GM23248 (cell line): ENCODE results near the gene TGIF1. TPM values are rescaled to one million over a fixed set of nuclear protein-coding genes. Genes with fewer than 3 reads are reported as not detected.
A peak's percentile ranks its signal among the peaks of the same experiment; 100 is the strongest.

Experiments
- DNase-seq: peaks from one replicate; pipeline ENCODE4 v3.0.0-alpha.2; 2015
- H2AFZ ChIP-seq: fragments of 200-600 bp; sonication (generic); 2 replicates; pipeline ENCODE4 v1.6.1; 2016; ENCODE audit warnings: antibody characterized with exemption
- H3F3A ChIP-seq: fragments of 200-600 bp; sonication (generic); 2 replicates; pipeline ENCODE4 v1.6.1; 2016; ENCODE audit warnings: mild to moderate bottlenecking, antibody characterized with exemption, mixed run types; ENCODE audit not compliant: insufficient read depth
- H3K27ac ChIP-seq: fragments of 200-600 bp; sonication (generic); 2 replicates; pipeline ENCODE4 v1.5.1; 2016; ENCODE audit warnings: mild to moderate bottlenecking
- H3K27me3 ChIP-seq: fragments of 200-600 bp; sonication (generic); replicated peaks from 2 replicates; pipeline ENCODE4 v1.6.1; 2016; ENCODE audit warnings: mild to moderate bottlenecking; ENCODE audit not compliant: insufficient read depth
- H3K36me3 ChIP-seq: fragments of 200-600 bp; sonication (generic); 2 replicates; pipeline ENCODE4 v1.6.1; 2016; ENCODE audit warnings: low read depth, mild to moderate bottlenecking
- H3K4me1 ChIP-seq: fragments of 200-600 bp; sonication (generic); 2 replicates; pipeline ENCODE4 v1.6.1; 2016; ENCODE audit warnings: mild to moderate bottlenecking; ENCODE audit not compliant: insufficient read depth
- H3K4me2 ChIP-seq: fragments of 200-600 bp; sonication (generic); one replicate; pipeline ENCODE4 v1.6.1; 2016; ENCODE audit warnings: mild to moderate bottlenecking; ENCODE audit not compliant: unreplicated experiment
- H3K4me3 ChIP-seq: fragments of 200-600 bp; sonication (generic); 2 replicates; pipeline ENCODE4 v1.5.1; 2016; ENCODE audit warnings: mild to moderate bottlenecking
- H3K79me2 ChIP-seq: fragments of 200-600 bp; sonication (generic); 2 replicates; pipeline ENCODE4 v1.6.1; 2016; ENCODE audit warnings: mild to moderate bottlenecking; ENCODE audit not compliant: insufficient read depth
- H3K9ac ChIP-seq: fragments of 200-600 bp; sonication (generic); 2 replicates; pipeline ENCODE4 v1.6.1; 2016; ENCODE audit warnings: mild to moderate bottlenecking
- H3K9me2 ChIP-seq: fragments of 200-600 bp; sonication (generic); 2 replicates; pipeline ENCODE4 v1.6.1; 2016; ENCODE audit warnings: mixed run types, mild to moderate bottlenecking, moderate library complexity; ENCODE audit not compliant: insufficient read depth
- H3K9me3 ChIP-seq: fragments of 200-600 bp; sonication (generic); one replicate; pipeline ENCODE4 v1.6.1; 2017; ENCODE audit warnings: low read depth
- H4K20me1 ChIP-seq: fragments of 200-600 bp; sonication (generic); 2 replicates; pipeline ENCODE4 v1.6.0; 2016; ENCODE audit not compliant: insufficient read depth
- EZH2 ChIP-seq: fragments of 200-600 bp; sonication (generic); IDR thresholded peaks from 2 replicates; pipeline ENCODE4 v1.6.1; 2018; ENCODE audit warnings: antibody characterized with exemption, mild to moderate bottlenecking; ENCODE audit not compliant: insufficient read depth, poor library complexity, severe bottlenecking
- EZH2phosphoT487 ChIP-seq: fragments of 200-600 bp; sonication (generic); IDR thresholded peaks from 2 replicates; pipeline ENCODE4 v1.6.1; 2018; ENCODE audit warnings: antibody characterized with exemption, moderate library complexity, mild to moderate bottlenecking, low read depth; ENCODE audit not compliant: insufficient read depth
- WGBS, 2 experiments: methylation state at CpG; one replicate each; pipeline ENCODE4 v1.1.6; 2015 to 2017; ENCODE audit warnings: low lambda C conversion rate in 2 of 2, low coverage in 1 of 2; ENCODE audit errors: missing lambda C conversion rate in 2 of 2; 5-methylcytosine and 5-hydroxymethylcytosine counted together
- in situ Hi-C: fragments of 300-500 bp; cut with MboI; formaldehyde crosslinking; loops from 2 replicates; pipeline ENCODE4 v1.15.0; 2020
- polyA plus RNA-seq: library from polyadenylated mRNA; unstranded; fragments of >200 nt; fragmentation: Nextera tagmentation; extraction: Ambion mirVana; gene quantifications from 2 replicates; pipeline ENCODE4 v1.2.1, GENCODE V29; 2016
- total RNA-seq: library from RNA; depleted of rRNA; stranded (reverse); fragments of >200 nt; shearing (Covaris generic); gene quantifications from 2 replicates; pipeline ENCODE4 v1.2.3, GENCODE V29; 2014

TGIF1 gene
- total and polyA plus RNA-seq, 2 experiments from 2014 or later: 88.0 to 122 TPM

DNA sequence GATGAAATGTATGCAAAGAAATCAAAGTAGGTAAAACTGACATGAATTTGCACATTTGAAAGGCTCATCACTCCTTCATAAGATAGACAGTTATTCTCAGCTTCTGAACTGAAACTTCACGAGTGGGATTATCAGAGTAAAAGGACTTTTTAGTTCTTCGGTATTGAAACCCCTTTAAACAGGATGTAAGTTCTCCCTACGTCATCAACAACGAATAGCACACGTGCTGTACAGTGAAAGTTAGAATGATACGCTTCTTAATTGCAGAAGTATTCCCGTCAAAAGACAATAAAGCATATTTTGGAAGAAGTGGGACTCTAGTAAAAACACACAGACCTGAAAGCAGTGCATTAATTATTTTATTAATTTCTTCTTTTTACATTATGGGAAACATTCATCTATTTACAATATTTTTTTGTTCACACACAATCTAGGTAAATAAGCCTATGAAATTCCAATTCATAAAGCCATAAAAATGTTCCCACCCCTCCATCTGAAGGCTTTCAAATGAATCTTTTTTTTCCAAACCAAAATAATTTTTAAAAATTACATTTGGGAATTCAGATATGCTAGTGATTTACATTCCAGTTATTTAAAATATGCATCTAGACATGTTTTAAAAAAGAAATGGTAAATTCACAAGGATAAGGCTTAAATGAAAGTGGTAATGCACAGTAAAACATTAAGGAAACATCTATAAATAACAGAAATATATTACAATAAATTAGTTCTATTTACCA, 45.9 kb downstream of the TGIF1 start:
- Histone ChIP-seq H3K4me2 (no peak overlapping the region), H3K9ac (no peak overlapping the region), H3K27me3 (no peaks in the 10 kb centered on the region), H3K4me3 (no peak overlapping the region), H2AFZ (no peak overlapping the region), H3K27ac (no peak overlapping the region), H3K36me3 (no peaks in the 10 kb centered on the region), H3K9me3 (no peaks in the 10 kb centered on the region), H3F3A (no peaks in the 10 kb centered on the region), H4K20me1 (no peaks in the 10 kb centered on the region), H3K4me1 (no peaks in the 10 kb centered on the region), H3K79me2 (no peaks in the 10 kb centered on the region), H3K9me2 (no peaks in the 10 kb centered on the region)
- TF ChIP-seq EZH2 (no peak), EZH2phosphoT487 (no peak)
- in situ Hi-C loops: no loop called here
- 93 to 95% methylated on average over 7 of the region's 7 CpGs for WGBS, 2 experiments
- DNase-seq: no peak

DNA sequence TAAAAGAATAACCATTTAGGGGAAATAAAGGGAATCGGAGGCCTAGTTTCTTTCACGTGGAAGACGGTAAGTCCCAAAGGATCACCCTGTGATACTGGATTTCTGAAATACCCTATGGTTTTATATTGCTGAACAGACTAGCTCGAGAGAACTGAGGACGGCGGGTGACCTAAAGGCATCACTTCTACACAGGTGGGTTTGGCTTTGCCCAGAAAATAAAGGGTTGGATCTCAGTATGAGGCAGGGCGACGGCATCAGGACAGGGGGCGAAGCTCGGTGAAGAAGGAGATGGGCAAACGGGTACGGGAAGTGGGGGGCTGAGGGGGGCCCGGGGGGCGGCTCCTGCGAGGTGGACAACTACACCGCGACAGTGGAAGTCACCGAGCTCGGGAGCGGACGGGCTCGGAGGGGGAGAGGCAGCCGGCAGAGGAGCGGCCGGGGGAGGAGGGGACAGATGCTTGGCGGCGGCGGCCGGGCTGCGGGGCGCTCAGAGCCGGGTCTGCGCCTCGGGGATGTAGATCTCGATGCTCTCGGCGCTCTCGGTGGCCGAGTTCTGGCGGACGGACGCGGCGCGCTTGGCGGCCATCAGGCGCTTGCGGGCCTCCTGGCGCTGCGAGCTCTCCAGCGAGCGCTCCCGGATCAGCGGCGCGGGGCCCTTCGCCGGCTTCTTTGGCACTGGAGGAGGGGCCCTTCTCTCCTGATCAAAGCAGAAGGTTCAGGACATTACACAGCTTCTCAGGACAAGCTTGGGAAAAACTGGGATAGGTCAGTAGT, 48.9 kb downstream of the TGIF1 start:
- Histone ChIP-seq H3K9me2 (no peaks in the 10 kb centered on the region), H3K9me3 (no peaks in the 10 kb centered on the region), H3K9ac (peak overlapping the region; percentile 20; the same call in 1 of the 2 replicates), H3K27me3 (no peaks in the 10 kb centered on the region), H3K4me3 (peak overlapping the region; percentile 60), H3F3A (no peaks in the 10 kb centered on the region), H3K4me1 (no peaks in the 10 kb centered on the region), H4K20me1 (no peaks in the 10 kb centered on the region), H3K79me2 (no peaks in the 10 kb centered on the region), H3K27ac (no peak overlapping the region), H3K4me2 (peak overlapping the region; percentile 55), H3K36me3 (no peaks in the 10 kb centered on the region), H2AFZ (peak overlapping the region; percentile 73)
- WGBS, 2 experiments: 20 to 26% methylated on average over 40 to 50 of the region's 58 CpGs
- peak; percentile 66 for DNase-seq
- in situ Hi-C loops: no loop called here
- TF ChIP-seq EZH2phosphoT487: no peak
- no peak for TF ChIP-seq EZH2

DNA sequence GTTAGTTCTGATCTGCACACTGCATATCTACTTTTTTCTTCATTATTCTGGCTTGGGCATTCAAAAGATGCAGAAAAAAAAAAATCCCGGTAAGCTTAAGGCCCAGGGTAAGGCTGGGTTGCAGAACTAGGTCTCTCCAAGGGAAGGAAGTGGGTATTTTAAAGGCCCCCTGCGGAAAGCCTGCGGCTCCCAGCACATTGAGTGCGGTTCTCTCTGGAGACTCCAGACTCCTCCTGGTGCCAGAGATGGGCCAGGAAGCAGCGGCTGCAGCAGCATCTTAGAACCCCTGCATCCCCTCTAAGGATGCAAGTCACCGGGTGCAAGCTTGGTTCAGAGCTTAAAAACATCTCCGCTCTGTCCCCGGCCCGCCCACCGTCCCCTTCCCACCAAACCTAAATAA, 49.5 kb downstream of the TGIF1 start:
- Histone ChIP-seq H3F3A (no peaks in the 10 kb centered on the region), H3K4me2 (peak overlapping the region; percentile 55), H3K9me2 (no peaks in the 10 kb centered on the region), H3K4me3 (peak overlapping the region; percentile 60), H3K27ac (no peak overlapping the region), H3K9me3 (no peaks in the 10 kb centered on the region), H2AFZ (peak overlapping the region; percentile 73), H3K36me3 (no peaks in the 10 kb centered on the region), H3K4me1 (no peaks in the 10 kb centered on the region), H4K20me1 (no peaks in the 10 kb centered on the region), H3K9ac (peak overlapping the region; percentile 20; the same call in 1 of the 2 replicates), H3K27me3 (no peaks in the 10 kb centered on the region), H3K79me2 (no peaks in the 10 kb centered on the region)
- WGBS, 2 experiments: 77 to 79% methylated on average over 10 of the region's 10 CpGs
- no peak for DNase-seq
- in situ Hi-C loops: no loop called here
- TF ChIP-seq EZH2: no peak
- no peak for TF ChIP-seq EZH2phosphoT487

DNA sequence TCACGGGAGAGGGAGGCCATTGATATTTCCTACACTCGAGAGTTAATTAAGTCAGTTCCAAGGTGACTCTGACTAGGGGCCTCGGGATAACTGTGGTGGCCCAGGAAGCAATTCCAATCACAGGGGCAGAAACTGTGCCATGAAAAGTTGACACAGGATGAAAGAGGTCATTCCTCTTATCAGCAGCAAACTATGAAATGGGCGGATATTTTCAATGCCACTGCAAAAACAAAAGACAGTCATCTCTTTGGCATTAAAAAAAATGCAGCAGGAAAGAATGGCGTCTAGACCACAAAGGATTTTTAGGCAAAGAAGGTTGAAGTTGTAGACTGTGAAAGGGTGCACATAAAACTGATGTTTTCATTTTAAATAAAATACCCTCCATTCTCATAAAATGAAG, 50.0 kb downstream of the TGIF1 start:
- no peak for DNase-seq
- Histone ChIP-seq H3K9me2 (no peaks in the 10 kb centered on the region), H3K4me2 (no peak overlapping the region), H3F3A (no peaks in the 10 kb centered on the region), H3K36me3 (no peaks in the 10 kb centered on the region), H3K4me3 (no peak overlapping the region), H3K79me2 (no peaks in the 10 kb centered on the region), H3K27ac (no peak overlapping the region), H2AFZ (no peak overlapping the region), H3K4me1 (no peaks in the 10 kb centered on the region), H3K27me3 (no peaks in the 10 kb centered on the region), H3K9me3 (no peaks in the 10 kb centered on the region), H3K9ac (no peak overlapping the region), H4K20me1 (no peaks in the 10 kb centered on the region)
- 91% methylated on average over 5 of the region's 5 CpGs for WGBS, 2 experiments
- in situ Hi-C loops: no loop called here
- TF ChIP-seq EZH2: no peak
- TF ChIP-seq EZH2phosphoT487: no peak
